Lung (tissue), 12 donors: ENCODE measurements around the gene PROB1. TPM values are rescaled to one million over a fixed set of nuclear protein-coding genes. Genes with fewer than 3 reads are reported as not detected.

Experiments used
- ATAC-seq: fragments of 200-7000 bp; cut with Tn5 transposase; one replicate; pipeline ENCODE4 v1.9.1; 2020; ENCODE audit warnings: moderate number of reproducible peaks; ENCODE audit not compliant: insufficient read depth, low FRiP score
- DNase-seq, 3 donors: peaks; one replicate each; pipeline ENCODE4 v3.0.0-alpha.2; 2013 to 2017
- H3K27ac ChIP-seq, 2 donors: one replicate each; pipeline ENCODE4 v1.5.1; 2013; ENCODE audit warnings: mild to moderate bottlenecking in 2 of 2, moderate library complexity in 2 of 2, control low read depth in 1 of 2, inconsistent platforms in 1 of 2, low read depth in 1 of 2, low read length in 1 of 2
- H3K27me3 ChIP-seq, 3 donors: one replicate each; pipeline ENCODE4 v1.5.1; 2013; ENCODE audit warnings: low read length in 2 of 3; ENCODE audit not compliant: control insufficient read depth in 3 of 3, insufficient read depth in 3 of 3
- H3K36me3 ChIP-seq, 4 donors: one replicate each; pipeline ENCODE4 v1.5.1; 2013; ENCODE audit warnings: low read length in 4 of 4, mild to moderate bottlenecking in 1 of 4, moderate library complexity in 1 of 4; ENCODE audit not compliant: control insufficient read depth in 4 of 4, insufficient read depth in 4 of 4
- H3K4me1 ChIP-seq, 5 donors: one replicate each; pipeline ENCODE4 v1.5.1; 2013; ENCODE audit warnings: low read length in 5 of 5, mild to moderate bottlenecking in 2 of 5, moderate library complexity in 1 of 5; ENCODE audit not compliant: control insufficient read depth in 5 of 5, insufficient read depth in 5 of 5
- H3K4me3 ChIP-seq: one replicate; pipeline ENCODE4 v1.5.1; 2013; ENCODE audit warnings: mild to moderate bottlenecking, control low read depth, moderate library complexity
- H3K9ac ChIP-seq, 2 donors: one replicate each; pipeline ENCODE4 v1.5.1; 2013; ENCODE audit warnings: low read length in 2 of 2, control low read depth in 1 of 2; ENCODE audit not compliant: insufficient read depth in 1 of 2
- H3K9me3 ChIP-seq, 4 donors: one replicate each; pipeline ENCODE4 v1.5.1; 2013; ENCODE audit warnings: low read length in 3 of 4, mild to moderate bottlenecking in 1 of 4, moderate library complexity in 1 of 4; ENCODE audit not compliant: control insufficient read depth in 4 of 4, insufficient read depth in 3 of 4
- CTCF ChIP-seq: IDR thresholded peaks from 2 replicates; pipeline ENCODE4 v1.5.1; 2012; ENCODE audit warnings: mild to moderate bottlenecking; ENCODE audit errors: control extremely low read depth, extremely low read depth
- WGBS, 2 donors: extraction: QIAGEN DNeasy Blood & Tissue Kit; methylation state at CpG; one replicate each; pipeline ENCODE4 v1.1.7; 2013; 5-methylcytosine and 5-hydroxymethylcytosine counted together
- polyA plus RNA-seq, 2 donors: library from polyadenylated mRNA; stranded (reverse); fragments of 200-250 nt; gene quantifications; one replicate each; pipeline ENCODE4 v1.2.1, GENCODE V29; 2013
- total RNA-seq, 2 donors: library from RNA; depleted of rRNA in 1 of 2; stranded (reverse); fragments of >200 nt in 1 of 2; gene quantifications; one replicate each; pipeline ENCODE4 v1.2.1, GENCODE V29; 2014 to 2021
- donor health status: control.
- donor health status: control.
- donor health status: Bipolar disorder and iron deficiency.
- donor health status: healthy.
- donor health status: DM: yes; HTN: yes; CAD: no.

The PROB1 gene
- total and polyA plus RNA-seq, 4 donors = 0.33 to 2.2 (median 0.72) TPM

DNA sequence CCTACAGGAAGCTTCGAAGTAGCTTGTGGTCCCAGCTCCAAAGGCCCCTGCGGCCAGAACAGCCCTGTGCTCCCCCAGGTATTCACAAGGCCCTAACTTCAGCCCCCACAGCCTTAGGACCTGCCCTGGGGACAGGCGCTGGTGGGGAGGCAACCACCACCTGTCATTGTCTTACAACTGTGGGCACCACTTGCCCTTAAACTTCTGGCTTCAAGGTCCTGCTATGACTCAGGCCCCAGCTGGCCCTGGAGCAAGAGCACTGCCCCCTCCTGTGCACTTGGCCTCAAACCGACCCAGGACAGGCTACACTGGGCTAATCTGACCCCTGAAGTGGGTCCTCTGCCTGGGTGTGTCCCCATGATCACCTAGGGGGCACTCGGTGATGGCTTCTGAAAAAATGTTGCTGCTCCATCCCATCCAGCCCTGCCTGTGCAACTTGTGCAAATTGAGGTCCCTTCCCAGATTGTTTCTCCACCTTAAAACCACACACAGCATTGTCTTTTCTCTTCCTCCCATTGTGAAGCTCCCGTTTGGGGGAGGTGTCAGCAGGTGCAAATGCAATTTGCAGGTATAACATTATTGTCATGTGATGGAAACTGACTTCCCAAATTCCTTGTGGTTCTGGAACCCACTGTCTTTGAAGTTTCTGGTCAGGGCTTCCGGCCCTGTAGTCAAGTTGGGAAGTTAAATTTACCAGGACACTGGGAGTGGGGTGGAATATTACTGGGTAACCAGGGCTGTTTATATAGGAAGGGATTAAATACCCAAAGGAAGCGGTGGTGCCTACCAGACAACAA, 1.1 kb upstream of the PROB1 start:
- no peak for DNase-seq
- TF ChIP-seq CTCF = no peak
- no peak for ATAC-seq
- Histone ChIP-seq H3K4me3 (no peak overlapping the region), H3K9me3 (peaks cover 0 to 2% (median 0%) of the 10 kb centered on the region in 4 donors), H3K27me3 (peaks cover 0 to 27% (median 17%) of the 10 kb centered on the region in 3 donors), H3K4me1 (peaks cover 0 to 23% (median 0%) of the 10 kb centered on the region in 5 donors), H3K27ac (peak overlapping the region in 1 of 2 donors; percentile 93), H3K36me3 (no peaks in the 10 kb centered on the region), H3K9ac (no peak overlapping the region)
- 85 to 86% methylated on average over 8 of the region's 8 CpGs for WGBS, 2 donors

- H3K4me3 ChIP-seq = peak overlapping the region; percentile 14
- peaks cover 0 to 2% (median 0%) of the 10 kb centered on the region in 4 donors for H3K9me3 ChIP-seq
- H3K9ac ChIP-seq = no peak overlapping the region
- peak; percentile 23 to 61 (median 35) for DNase-seq
- peak; percentile 40 for ATAC-seq
- H3K4me1 ChIP-seq = peaks cover 0 to 23% (median 0%) of the 10 kb centered on the region in 5 donors
- no peaks in the 10 kb centered on the region for H3K36me3 ChIP-seq
- H3K27me3 ChIP-seq = peaks cover 0 to 27% (median 17%) of the 10 kb centered on the region in 3 donors
- H3K27ac ChIP-seq = peak overlapping the region in 1 of 2 donors; percentile 93
- WGBS, 2 donors = 1 to 16% methylated on average over 56 to 62 of the region's 62 CpGs
- peak; percentile 20 for TF ChIP-seq CTCF
Observed at GRCh38 chr5:139394123-139394653, 716 bp downstream of the PROB1 start.

DNA sequence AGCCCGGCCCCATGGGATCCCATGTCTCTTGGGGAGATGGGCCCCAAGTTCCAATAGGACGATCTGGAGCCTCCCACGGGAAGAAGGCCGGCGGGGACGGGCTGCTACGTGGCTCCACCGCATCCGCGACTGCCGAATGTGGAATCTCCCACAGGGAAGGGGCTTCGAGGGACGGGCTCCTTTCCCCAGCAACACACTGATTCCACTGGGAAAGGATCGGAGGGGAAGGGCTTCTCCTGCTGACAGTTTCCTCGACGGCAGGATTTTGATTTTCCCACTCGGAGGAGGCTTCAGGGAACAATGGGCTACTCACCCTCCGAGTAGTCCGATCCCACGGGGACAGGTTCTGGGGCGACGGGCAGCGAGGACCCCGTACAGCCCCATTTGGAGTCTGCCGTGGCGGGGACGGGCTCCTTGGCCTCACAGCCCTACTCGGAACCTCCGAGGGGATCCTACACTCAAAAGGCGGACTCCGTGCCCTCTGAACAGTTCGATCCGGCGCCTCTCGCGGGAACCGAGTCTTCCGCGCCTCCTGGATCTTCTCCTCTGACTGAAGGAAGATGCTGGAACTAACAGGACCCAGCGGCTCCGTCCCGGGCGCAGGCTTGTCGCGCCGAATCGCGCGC, 1.3 kb downstream of the PROB1 start:
- DNase-seq = no peak
- no peak overlapping the region for H3K9ac ChIP-seq

More for the DNA sequence above, 1.3 kb downstream of the PROB1 start:
- H3K27me3 ChIP-seq = peaks cover 0 to 27% (median 17%) of the 10 kb centered on the region in 3 donors
- H3K27ac ChIP-seq = peak overlapping the region in 1 of 2 donors; percentile 93
- H3K9me3 ChIP-seq = peaks cover 0 to 2% (median 0%) of the 10 kb centered on the region in 4 donors
- TF ChIP-seq CTCF = no peak
- peak overlapping the region; percentile 38 for H3K4me3 ChIP-seq
- peaks cover 0 to 23% (median under 1%) of the 10 kb centered on the region in 5 donors for H3K4me1 ChIP-seq
- no peaks in the 10 kb centered on the region for H3K36me3 ChIP-seq
- ATAC-seq = no peak
- 4 to 15% methylated on average over 49 of the region's 49 CpGs for WGBS, 2 donors
